HG03139 (cell line): ENCODE results near the gene FNDC3B.

Source experiments
- ATAC-seq: cut with Tn5 transposase; IDR thresholded peaks from one replicate; pipeline ENCODE4 v1.9.1; 2021; ENCODE audit not compliant: unreplicated experiment

FNDC3B gene

GRCh38 chr3:172204716-172205115 lies 165.3 kb downstream of the FNDC3B start:
- ATAC-seq: no peak

- no peak for ATAC-seq
These were observed 169.4 kb downstream of the FNDC3B start for GRCh38 chr3:172208586-172209332.

- no peak for ATAC-seq
These were observed 170.2 kb downstream of the FNDC3B start for GRCh38 chr3:172209333-172210321.

- no peak for ATAC-seq
These were observed 171.0 kb downstream of the FNDC3B start for GRCh38 chr3:172210355-172210754.

GRCh38 chr3:172211123-172211522 lies 171.7 kb downstream of the FNDC3B start:
- no peak for ATAC-seq

GRCh38 chr3:172213200-172213599 lies 173.8 kb downstream of the FNDC3B start:
- no peak for ATAC-seq

- no peak for ATAC-seq
These were observed 174.5 kb downstream of the FNDC3B start for GRCh38 chr3:172213904-172214303.

DNA sequence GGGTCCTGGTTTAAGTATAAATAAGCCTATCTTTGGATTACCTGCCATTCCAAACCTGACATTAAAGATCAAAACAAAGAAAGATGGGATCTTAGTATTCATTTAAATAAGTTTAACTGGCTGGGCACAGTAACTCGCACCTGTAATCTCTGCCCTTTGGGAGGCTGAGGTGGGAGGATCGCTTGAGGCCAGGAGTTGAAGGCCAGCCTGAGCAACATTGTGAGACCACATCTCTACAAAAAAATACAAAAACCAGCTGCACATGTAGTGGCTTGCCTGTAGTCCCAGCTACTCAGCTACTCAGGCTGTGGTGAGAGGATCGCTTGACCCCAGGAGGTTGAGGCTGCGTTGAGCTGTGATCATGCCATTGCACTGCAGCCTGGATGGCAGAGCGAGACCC lies 176.9 kb downstream of the FNDC3B start:
- no peak for ATAC-seq

DNA sequence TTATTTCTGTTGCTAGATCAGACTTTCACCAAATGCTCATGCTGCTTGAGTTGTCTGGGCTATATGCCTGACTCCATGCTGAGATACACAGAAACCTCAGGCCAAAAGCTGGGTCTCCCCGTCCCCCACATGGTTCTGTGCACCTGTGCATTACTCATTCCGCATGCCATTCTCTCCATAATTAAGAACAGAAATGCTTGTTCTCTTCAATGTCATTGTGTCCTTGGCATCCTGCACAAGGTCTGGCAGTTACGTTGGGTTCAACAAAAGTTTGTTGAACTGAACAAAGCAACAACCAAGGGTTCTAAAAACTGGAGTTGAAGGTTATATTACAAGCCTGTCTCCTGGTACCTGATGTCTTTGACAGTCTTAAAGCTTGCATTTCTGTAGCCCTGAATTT lies 177.5 kb downstream of the FNDC3B start:
- no peak for ATAC-seq

GRCh38 chr3:172217877-172218276 lies 178.5 kb downstream of the FNDC3B start:
- ATAC-seq: no peak

DNA sequence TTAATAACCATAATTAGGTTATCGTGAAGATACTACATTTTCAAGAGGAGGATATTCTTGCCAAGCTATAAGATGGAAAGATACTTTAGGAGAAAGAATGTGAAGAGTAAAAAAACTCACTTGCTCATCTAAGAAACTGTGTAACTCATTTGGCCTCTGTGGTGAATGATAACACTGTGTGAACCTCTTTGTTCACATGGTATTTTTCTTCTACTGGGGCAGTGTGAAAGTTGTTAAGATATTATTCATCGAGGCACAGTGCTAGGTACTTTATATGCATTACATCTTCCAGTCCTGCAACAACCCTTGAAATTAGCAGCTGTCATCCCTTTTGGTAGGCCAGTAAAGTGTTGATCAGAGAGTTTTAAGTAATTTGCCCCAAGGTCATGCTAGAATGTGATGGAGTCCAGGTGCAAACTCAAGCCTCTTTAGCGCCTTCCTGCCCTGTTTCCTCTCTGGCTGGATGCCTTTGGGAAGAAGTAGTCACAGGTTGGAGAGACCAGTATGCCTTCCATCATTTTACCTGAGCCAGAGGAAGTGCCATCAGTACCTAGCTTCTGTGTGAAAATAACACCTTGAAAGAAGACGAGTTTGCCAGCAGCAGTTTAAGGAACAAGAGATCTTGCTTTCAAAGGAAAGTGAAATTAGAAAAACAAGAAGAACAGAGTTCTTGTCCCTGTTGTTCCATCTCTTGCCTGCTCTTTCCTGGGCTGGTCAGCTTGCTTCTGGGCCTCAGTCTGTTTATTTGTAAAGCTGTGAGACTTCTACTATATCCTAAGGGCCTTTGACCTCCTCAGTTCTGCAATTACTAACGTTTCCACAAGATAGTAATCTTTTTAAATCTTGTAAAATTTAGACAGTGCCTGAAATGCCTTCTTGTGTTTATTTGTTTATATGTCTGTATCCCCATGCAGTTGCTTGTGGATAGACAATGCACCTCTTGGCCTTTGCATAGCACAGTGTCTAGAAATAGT lies 179.3 kb downstream of the FNDC3B start:
- no peak for ATAC-seq

DNA sequence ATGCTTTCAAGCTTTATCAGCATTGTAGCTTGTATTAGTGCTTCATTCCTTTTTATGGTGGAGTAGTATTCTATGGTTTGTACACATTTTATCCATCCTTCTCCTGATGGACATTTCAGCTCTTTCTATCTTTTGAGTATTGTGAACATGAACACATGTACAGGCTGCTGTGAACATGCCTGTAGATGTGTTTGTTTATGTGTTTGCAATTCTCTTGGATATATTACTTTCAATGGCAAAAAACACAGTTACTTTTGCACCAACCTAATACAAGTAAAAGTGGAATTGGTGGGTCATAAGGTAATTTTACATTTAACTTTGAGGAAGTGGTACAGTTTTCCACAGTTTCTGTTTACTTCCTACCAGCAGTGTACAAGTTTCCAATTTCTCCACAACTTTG lies 180.4 kb downstream of the FNDC3B start:
- no peak for ATAC-seq

DNA sequence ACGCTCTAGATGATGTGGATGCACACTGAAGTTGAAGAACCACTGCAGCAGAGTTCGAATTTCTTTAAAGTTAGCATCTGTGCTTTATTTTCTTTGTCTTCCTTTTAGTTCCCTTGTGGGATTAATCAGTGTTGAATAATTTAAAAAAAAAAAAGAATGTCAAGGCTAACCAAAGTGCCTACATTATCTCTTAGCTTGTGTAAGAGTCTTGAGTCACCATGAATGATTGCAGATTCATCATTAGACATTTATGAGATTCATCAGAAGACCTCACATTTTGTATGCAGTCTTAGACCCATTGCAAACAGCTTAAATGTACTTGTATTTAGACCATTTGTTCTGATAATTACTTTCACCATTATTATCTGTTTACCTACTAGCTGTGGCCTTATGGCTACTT lies 182.2 kb downstream of the FNDC3B start:
- ATAC-seq: no peak

DNA sequence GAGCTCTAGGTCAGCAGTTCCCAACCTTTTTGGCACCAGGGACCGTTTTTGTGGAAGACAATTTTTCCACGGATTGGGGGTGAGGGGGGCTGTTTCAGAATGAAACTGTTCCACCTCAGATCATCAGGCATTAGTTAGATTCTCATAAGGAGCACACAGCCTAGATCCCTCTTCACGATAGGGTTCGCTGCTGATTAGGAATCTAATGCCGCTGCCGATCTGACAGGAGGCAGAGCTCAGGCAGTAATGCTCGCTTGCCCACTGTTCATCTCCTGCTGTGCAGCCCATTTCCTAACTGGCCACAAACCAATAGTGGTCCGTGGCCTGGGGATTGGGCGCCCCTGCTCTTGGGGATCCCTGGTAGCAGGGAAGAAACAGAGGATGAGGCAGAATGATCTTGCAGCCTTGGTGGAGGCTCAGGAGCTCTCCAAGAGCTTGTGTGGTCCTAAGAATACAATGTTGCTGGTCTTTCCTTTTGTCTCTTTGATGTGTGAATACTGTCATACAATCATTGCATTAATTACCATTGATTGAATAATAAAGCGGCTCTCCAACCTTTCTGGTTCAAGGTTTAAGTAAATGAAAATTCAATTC lies 183.2 kb downstream of the FNDC3B start:
- no peak for ATAC-seq

- ATAC-seq: no peak
These were observed 184.5 kb downstream of the FNDC3B start for GRCh38 chr3:172223870-172224269.

- no peak for ATAC-seq
These were observed 185.3 kb downstream of the FNDC3B start for GRCh38 chr3:172224560-172225214.

- no peak for ATAC-seq
These were observed 185.9 kb downstream of the FNDC3B start for GRCh38 chr3:172225215-172225707.

GRCh38 chr3:172226831-172227230 lies 187.5 kb downstream of the FNDC3B start:
- no peak for ATAC-seq

GRCh38 chr3:172227340-172228035 lies 188.1 kb downstream of the FNDC3B start:
- no peak for ATAC-seq
